ENCODE data around the gene ZBTB2.

DNA sequence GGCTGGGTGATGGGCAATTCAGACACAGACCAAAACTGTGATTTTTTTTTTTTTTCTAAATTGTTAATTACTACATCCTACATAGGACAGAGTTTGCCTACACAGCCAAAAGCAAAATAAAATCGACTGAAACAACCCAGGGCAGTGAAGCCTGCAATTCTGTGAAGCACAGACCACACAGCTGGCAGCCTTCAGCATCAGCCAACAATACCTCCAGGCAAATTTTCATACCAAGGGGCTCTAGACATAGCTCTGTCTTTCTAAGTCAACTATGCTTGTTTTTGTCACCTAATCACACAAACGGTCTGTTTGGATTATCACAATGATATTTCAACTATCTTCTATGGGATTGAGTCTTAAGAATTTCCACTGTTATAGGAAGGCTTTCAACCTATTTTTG is 43.0 kb upstream of the ZBTB2 start:
- TF ChIP-seq POLR2A (IDR thresholded peaks at IDR 0.05) = no peak
- TF ChIP-seq, protein P1, sequence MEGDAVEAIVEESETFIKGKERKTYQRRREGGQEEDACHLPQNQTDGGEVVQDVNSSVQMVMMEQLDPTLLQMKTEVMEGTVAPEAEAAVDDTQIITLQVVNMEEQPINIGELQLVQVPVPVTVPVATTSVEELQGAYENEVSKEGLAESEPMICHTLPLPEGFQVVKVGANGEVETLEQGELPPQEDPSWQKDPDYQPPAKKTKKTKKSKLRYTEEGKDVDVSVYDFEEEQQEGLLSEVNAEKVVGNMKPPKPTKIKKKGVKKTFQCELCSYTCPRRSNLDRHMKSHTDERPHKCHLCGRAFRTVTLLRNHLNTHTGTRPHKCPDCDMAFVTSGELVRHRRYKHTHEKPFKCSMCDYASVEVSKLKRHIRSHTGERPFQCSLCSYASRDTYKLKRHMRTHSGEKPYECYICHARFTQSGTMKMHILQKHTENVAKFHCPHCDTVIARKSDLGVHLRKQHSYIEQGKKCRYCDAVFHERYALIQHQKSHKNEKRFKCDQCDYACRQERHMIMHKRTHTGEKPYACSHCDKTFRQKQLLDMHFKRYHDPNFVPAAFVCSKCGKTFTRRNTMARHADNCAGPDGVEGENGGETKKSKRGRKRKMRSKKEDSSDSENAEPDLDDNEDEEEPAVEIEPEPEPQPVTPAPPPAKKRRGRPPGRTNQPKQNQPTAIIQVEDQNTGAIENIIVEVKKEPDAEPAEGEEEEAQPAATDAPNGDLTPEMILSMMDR (IDR thresholded peaks at IDR 0.05) = no peak

Data from heart left ventricle (tissue), 13 donors.